ENCODE data around the gene ATG9B. TPM values are rescaled to one million over a fixed set of nuclear protein-coding genes. Genes with fewer than 3 reads are reported as not detected.

ATG9B gene
- total and polyA plus RNA-seq, 2 of the 13 experiments (the other 11 are each of a cell fraction or from before 2014, with no cell fraction given) = 0.24 TPM; not detected in 1

DNA sequence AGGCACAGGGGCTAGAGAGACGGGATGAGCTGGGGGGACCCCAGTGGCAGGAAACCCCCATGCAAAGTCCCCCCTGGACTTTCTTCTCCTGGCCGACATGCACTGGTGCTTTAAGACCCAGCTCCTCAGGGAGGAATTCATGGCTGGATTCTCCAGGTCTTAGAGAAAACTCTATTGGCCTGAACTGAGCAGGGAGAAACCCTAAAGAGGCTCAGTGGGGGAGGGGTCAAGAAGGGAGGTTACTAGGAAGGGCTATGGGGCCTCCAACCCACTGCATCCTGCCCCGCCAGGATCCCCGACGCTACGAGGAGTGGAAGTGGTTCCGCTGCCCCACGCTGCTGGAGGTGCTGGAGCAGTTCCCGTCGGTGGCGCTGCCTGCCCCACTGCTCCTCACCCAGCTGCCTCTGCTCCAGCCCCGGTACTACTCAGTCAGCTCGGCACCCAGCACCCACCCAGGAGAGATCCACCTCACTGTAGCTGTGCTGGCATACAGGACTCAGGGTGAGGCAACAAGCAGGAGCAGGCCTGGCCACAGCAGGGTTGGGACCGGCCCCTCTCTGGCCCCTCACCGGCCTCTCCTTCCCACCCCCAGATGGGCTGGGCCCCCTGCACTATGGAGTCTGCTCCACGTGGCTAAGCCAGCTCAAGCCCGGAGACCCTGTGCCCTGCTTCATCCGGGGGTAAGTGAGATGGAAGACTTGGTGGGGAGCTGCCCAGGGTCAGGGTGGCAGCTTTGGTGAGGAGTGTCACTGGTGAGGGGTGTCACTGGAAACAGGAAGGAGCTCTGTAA, 13.8 kb downstream of the ATG9B start (continued):
- TF ChIP-seq ZNF781 (CRISPR knock-in tag; IDR thresholded peaks at IDR 0.05; ENCODE audit: borderline replicate concordance, not compliant biosample characterization) = no peak
- TF ChIP-seq PPARG (CRISPR knock-in tag; conservative IDR thresholded peaks at IDR 0.05) = 0 out of 2 replicates have a peak, but pooled peaks have one; percentile 26
- TF ChIP-seq, protein P1, sequence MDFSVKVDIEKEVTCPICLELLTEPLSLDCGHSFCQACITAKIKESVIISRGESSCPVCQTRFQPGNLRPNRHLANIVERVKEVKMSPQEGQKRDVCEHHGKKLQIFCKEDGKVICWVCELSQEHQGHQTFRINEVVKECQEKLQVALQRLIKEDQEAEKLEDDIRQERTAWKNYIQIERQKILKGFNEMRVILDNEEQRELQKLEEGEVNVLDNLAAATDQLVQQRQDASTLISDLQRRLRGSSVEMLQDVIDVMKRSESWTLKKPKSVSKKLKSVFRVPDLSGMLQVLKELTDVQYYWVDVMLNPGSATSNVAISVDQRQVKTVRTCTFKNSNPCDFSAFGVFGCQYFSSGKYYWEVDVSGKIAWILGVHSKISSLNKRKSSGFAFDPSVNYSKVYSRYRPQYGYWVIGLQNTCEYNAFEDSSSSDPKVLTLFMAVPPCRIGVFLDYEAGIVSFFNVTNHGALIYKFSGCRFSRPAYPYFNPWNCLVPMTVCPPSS (IDR thresholded peaks at IDR 0.05) = no peak
- TF ChIP-seq, protein P2, sequence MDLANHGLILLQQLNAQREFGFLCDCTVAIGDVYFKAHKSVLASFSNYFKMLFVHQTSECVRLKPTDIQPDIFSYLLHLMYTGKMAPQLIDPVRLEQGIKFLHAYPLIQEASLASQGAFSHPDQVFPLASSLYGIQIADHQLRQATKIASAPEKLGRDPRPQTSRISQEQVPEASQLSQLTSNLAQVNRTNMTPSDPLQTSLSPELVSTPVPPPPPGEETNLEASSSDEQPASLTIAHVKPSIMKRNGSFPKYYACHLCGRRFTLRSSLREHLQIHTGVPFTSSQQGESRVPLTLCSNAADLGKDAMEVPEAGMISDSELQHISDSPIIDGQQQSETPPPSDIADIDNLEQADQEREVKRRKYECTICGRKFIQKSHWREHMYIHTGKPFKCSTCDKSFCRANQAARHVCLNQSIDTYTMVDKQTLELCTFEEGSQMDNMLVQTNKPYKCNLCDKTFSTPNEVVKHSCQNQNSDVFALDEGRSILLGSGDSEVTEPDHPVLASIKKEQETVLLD (CRISPR knock-in tag; IDR thresholded peaks at IDR 0.05; ENCODE audit: low read depth) = no peak
- TF ChIP-seq ZNF772 (CRISPR knock-in tag; IDR thresholded peaks at IDR 0.05) = no peak
- TF ChIP-seq, protein P3, sequence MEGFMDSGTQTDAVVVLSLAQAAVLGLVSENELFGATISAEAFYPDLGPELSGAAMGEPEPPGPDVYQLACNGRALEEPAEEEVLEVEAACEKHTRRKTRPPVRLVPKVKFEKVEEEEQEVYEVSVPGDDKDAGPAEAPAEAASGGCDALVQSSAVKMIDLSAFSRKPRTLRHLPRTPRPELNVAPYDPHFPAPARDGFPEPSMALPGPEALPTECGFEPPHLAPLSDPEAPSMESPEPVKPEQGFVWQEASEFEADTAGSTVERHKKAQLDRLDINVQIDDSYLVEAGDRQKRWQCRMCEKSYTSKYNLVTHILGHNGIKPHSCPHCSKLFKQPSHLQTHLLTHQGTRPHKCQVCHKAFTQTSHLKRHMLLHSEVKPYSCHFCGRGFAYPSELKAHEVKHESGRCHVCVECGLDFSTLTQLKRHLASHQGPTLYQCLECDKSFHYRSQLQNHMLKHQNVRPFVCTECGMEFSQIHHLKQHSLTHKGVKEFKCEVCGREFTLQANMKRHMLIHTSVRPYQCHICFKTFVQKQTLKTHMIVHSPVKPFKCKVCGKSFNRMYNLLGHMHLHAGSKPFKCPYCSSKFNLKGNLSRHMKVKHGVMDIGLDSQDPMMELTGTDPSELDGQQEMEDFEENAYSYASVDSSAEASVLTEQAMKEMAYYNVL (CRISPR knock-in tag; IDR thresholded peaks at IDR 0.05; ENCODE audit: borderline replicate concordance) = no peak
- TF ChIP-seq ZNF883 (CRISPR knock-in tag; IDR thresholded peaks at IDR 0.05; ENCODE audit: not compliant biosample characterization) = no peak
- TF ChIP-seq NR2F2 (IDR thresholded peaks at IDR 0.05; ENCODE audit: borderline replicate concordance, low read depth) = no peak
- TF ChIP-seq ZNF792 (CRISPR knock-in tag; IDR thresholded peaks at IDR 0.05) = no peak
- TF ChIP-seq, protein P4, sequence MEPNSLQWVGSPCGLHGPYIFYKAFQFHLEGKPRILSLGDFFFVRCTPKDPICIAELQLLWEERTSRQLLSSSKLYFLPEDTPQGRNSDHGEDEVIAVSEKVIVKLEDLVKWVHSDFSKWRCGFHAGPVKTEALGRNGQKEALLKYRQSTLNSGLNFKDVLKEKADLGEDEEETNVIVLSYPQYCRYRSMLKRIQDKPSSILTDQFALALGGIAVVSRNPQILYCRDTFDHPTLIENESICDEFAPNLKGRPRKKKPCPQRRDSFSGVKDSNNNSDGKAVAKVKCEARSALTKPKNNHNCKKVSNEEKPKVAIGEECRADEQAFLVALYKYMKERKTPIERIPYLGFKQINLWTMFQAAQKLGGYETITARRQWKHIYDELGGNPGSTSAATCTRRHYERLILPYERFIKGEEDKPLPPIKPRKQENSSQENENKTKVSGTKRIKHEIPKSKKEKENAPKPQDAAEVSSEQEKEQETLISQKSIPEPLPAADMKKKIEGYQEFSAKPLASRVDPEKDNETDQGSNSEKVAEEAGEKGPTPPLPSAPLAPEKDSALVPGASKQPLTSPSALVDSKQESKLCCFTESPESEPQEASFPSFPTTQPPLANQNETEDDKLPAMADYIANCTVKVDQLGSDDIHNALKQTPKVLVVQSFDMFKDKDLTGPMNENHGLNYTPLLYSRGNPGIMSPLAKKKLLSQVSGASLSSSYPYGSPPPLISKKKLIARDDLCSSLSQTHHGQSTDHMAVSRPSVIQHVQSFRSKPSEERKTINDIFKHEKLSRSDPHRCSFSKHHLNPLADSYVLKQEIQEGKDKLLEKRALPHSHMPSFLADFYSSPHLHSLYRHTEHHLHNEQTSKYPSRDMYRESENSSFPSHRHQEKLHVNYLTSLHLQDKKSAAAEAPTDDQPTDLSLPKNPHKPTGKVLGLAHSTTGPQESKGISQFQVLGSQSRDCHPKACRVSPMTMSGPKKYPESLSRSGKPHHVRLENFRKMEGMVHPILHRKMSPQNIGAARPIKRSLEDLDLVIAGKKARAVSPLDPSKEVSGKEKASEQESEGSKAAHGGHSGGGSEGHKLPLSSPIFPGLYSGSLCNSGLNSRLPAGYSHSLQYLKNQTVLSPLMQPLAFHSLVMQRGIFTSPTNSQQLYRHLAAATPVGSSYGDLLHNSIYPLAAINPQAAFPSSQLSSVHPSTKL (CRISPR knock-in tag; IDR thresholded peaks at IDR 0.05) = no peak
- no peak for TF ChIP-seq NFE2L2 (IDR thresholded peaks at IDR 0.05; ENCODE audit: low read length)
- TF ChIP-seq, protein P5, sequence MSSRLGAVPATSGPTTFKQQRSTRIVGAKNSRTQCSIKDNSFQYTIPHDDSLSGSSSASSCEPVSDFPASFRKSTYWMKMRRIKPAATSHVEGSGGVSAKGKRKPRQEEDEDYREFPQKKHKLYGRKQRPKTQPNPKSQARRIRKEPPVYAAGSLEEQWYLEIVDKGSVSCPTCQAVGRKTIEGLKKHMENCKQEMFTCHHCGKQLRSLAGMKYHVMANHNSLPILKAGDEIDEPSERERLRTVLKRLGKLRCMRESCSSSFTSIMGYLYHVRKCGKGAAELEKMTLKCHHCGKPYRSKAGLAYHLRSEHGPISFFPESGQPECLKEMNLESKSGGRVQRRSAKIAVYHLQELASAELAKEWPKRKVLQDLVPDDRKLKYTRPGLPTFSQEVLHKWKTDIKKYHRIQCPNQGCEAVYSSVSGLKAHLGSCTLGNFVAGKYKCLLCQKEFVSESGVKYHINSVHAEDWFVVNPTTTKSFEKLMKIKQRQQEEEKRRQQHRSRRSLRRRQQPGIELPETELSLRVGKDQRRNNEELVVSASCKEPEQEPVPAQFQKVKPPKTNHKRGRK (CRISPR knock-in tag; IDR thresholded peaks at IDR 0.05) = no peak
- TF ChIP-seq, protein P6, sequence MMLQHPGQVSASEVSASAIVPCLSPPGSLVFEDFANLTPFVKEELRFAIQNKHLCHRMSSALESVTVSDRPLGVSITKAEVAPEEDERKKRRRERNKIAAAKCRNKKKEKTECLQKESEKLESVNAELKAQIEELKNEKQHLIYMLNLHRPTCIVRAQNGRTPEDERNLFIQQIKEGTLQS (CRISPR knock-in tag; IDR thresholded peaks at IDR 0.05) = no peak
- TF ChIP-seq, protein P7, sequence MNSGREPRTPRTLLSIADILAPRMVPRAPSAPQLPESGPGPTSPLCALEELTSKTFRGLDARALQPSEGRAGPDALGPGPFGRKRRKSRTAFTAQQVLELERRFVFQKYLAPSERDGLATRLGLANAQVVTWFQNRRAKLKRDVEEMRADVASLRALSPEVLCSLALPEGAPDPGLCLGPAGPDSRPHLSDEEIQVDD (CRISPR knock-in tag; IDR thresholded peaks at IDR 0.05; ENCODE audit: borderline replicate concordance) = peak; percentile 60; the same call in 1 of the 2 replicates
- peak; percentile 34 for TF ChIP-seq ZFX (CRISPR knock-in tag; IDR thresholded peaks at IDR 0.05; ENCODE audit: low read depth)
- no peak for TF ChIP-seq TOE1 (CRISPR knock-in tag; IDR thresholded peaks at IDR 0.05)
- TF ChIP-seq EZH2 (conservative IDR thresholded peaks at IDR 0.05; ENCODE audit: low read depth, low read length) = no peak
- TF ChIP-seq ZNF12 (CRISPR knock-in tag; IDR thresholded peaks at IDR 0.05) = no peak
